Cardiac fibroblast (primary cell): Measurements from ENCODE around the gene NXF3.
"Not testable (repeated sequence)": the region's sequence is repeated elsewhere in the genome, so short reads cannot be mapped to it uniquely, and the experiment has no call there.

Experiments used
- DNase-seq, 2 donors: peaks; one replicate each; pipeline versions ENCODE4 v3.0.0 to v3.0.0-alpha.2; 2010; ENCODE audit warnings: low read depth in 2 of 2
- H3K4me3 ChIP-seq, 2 donors: replicated peaks in 1 of 2; 1 replicate in 1 of 2; 2 replicates in 1 of 2; pipeline ENCODE4 v1.5.1; 2011; ENCODE audit warnings: low read depth in 2 of 2, low read length in 2 of 2, mild to moderate bottlenecking in 2 of 2, moderate library complexity in 1 of 2
- CTCF ChIP-seq: IDR thresholded peaks from one replicate; pipeline ENCODE4 v1.5.1; 2011; ENCODE audit warnings: low read depth, mild to moderate bottlenecking, low read length, inconsistent platforms

Gene NXF3

GRCh38 chrX:103063918-103064434 lies 29.0 kb downstream of the NXF3 start, which contains the start of gene BEX1:
TSS of gene BEX1 (minus strand) at chrX:103064171. CDS start at chrX:103063274, 897 bp downstream.
- H3K4me3 ChIP-seq = peak within 1 kb of the TSS; percentile 37 to 50
- TF ChIP-seq CTCF = no peak
- peak; percentile 52 to 64 for DNase-seq

GRCh38 chrX:103063191-103063845 lies 29.6 kb downstream of the NXF3 start:
- no peak for TF ChIP-seq CTCF
- H3K4me3 ChIP-seq = peak overlapping the region; percentile 37 to 50
- DNase-seq = peak; percentile 34 to 48

GRCh38 chrX:103061486-103061885 lies 31.5 kb downstream of the NXF3 start:
- TF ChIP-seq CTCF = no peak
- no peak overlapping the region for H3K4me3 ChIP-seq
- DNase-seq = no peak

- no peak overlapping the region for H3K4me3 ChIP-seq
- DNase-seq = no peak
- TF ChIP-seq CTCF = no peak
These were observed 36.0 kb downstream of the NXF3 start for GRCh38 chrX:103056902-103057301.

GRCh38 chrX:103052625-103053024 lies 40.3 kb downstream of the NXF3 start:
- no peak overlapping the region for H3K4me3 ChIP-seq
- no peak for DNase-seq
- no peak for TF ChIP-seq CTCF

GRCh38 chrX:103051260-103051789 lies 41.6 kb downstream of the NXF3 start:
- no peak for TF ChIP-seq CTCF
- H3K4me3 ChIP-seq = no peak overlapping the region
- no peak for DNase-seq

GRCh38 chrX:103033371-103033770 lies 59.6 kb downstream of the NXF3 start:
- DNase-seq, H3K4me3 ChIP-seq: not testable (repeated sequence)
